GM23338 (cell line): ENCODE measurements around the gene PARP14. TPM values are rescaled to one million over a fixed set of nuclear protein-coding genes. Genes with fewer than 3 reads are reported as not detected.

ENCODE experiments used
- ATAC-seq: fragments of 200-7000 bp; cut with Tn5 transposase; 3 replicates; pipeline ENCODE4 v1.9.1; 2020
- DNase-seq: peaks from one replicate; pipeline ENCODE4 v3.0.0-alpha.2; 2015; ENCODE audit warnings: low spot score
- H2AFZ ChIP-seq: fragments of 200-600 bp; sonication (generic); 2 replicates; pipeline ENCODE4 v1.8.0; 2016; ENCODE audit warnings: antibody characterized with exemption, mild to moderate bottlenecking, moderate library complexity
- H3F3A ChIP-seq: fragments of 200-600 bp; sonication (generic); replicated peaks from 2 replicates; pipeline ENCODE4 v1.8.0; 2017; ENCODE audit warnings: antibody characterized with exemption, mixed run types, low read depth
- H3K27ac ChIP-seq: fragments of 200-600 bp; sonication (generic); 2 replicates; pipeline ENCODE4 v1.6.1; 2016; ENCODE audit warnings: low read depth
- H3K27me3 ChIP-seq: fragments of 200-600 bp; sonication (generic); 2 replicates; pipeline ENCODE4 v1.8.0; 2016; ENCODE audit warnings: mild to moderate bottlenecking, mixed run types, moderate library complexity; ENCODE audit not compliant: insufficient read depth
- H3K36me3 ChIP-seq: fragments of 200-600 bp; sonication (generic); 2 replicates; pipeline ENCODE4 v1.8.0; 2016; ENCODE audit warnings: mild to moderate bottlenecking; ENCODE audit not compliant: insufficient read depth
- H3K4me1 ChIP-seq: fragments of 200-600 bp; sonication (generic); 2 replicates; pipeline ENCODE4 v1.8.0; 2016; ENCODE audit warnings: mild to moderate bottlenecking, moderate library complexity; ENCODE audit not compliant: insufficient read depth
- H3K4me2 ChIP-seq: fragments of 200-600 bp; sonication (generic); 2 replicates; pipeline ENCODE4 v1.7.1; 2017; ENCODE audit warnings: mixed run types
- H3K4me3 ChIP-seq: fragments of 200-600 bp; sonication (generic); 2 replicates; pipeline ENCODE4 v1.6.1; 2016; ENCODE audit warnings: mixed run types
- H3K79me2 ChIP-seq: fragments of 200-600 bp; sonication (generic); replicated peaks from 2 replicates; pipeline ENCODE4 v1.8.0; 2017; ENCODE audit warnings: mild to moderate bottlenecking; ENCODE audit not compliant: insufficient read depth
- H3K9me2 ChIP-seq: fragments of 200-600 bp; sonication (generic); 2 replicates; pipeline ENCODE4 v1.8.0; 2017; ENCODE audit not compliant: insufficient read depth
- H4K20me1 ChIP-seq: fragments of 200-600 bp; sonication (generic); replicated peaks from 2 replicates; pipeline ENCODE4 v1.8.0; 2017; ENCODE audit warnings: mild to moderate bottlenecking; ENCODE audit not compliant: insufficient read depth
- H3K27ac Mint-ChIP-seq: 2 replicates; pipeline ENCODE4 v1.8.0; 2020; ENCODE audit warnings: inconsistent platforms, mild to moderate bottlenecking, moderate library complexity, mixed read lengths
- H3K27me3 Mint-ChIP-seq: 3 replicates; pipeline ENCODE4 v1.8.0; 2022; ENCODE audit warnings: low read depth, mild to moderate bottlenecking, moderate library complexity, mixed read lengths, inconsistent platforms; ENCODE audit not compliant: insufficient read depth, poor library complexity
- H3K36me3 Mint-ChIP-seq: 3 replicates; pipeline ENCODE4 v1.8.0; 2021; ENCODE audit warnings: low read depth, mild to moderate bottlenecking, inconsistent platforms, moderate library complexity, mixed read lengths
- H3K4me1 Mint-ChIP-seq: 3 replicates; pipeline ENCODE4 v1.8.0; 2020; ENCODE audit warnings: mild to moderate bottlenecking, inconsistent platforms, mixed read lengths
- H3K4me3 Mint-ChIP-seq: 3 replicates; pipeline ENCODE4 v1.8.0; 2021; ENCODE audit warnings: moderate library complexity, mild to moderate bottlenecking, inconsistent platforms, mixed read lengths
- H3K9me3 Mint-ChIP-seq: 3 replicates; pipeline ENCODE4 v1.8.0; 2020; ENCODE audit warnings: moderate library complexity, mild to moderate bottlenecking, inconsistent platforms, mixed read lengths
- CREB1 ChIP-seq: fragments of 250-450 bp; sonication (Bioruptor Pico); IDR thresholded peaks from 2 replicates; pipeline ENCODE4 v1.5.0; 2020; ENCODE audit warnings: low read depth, mild to moderate bottlenecking, moderate library complexity
- CTCF ChIP-seq, 2 experiments: fragments of 200-600 bp in 1 of 2; sonication (generic) in 1 of 2; conservative IDR thresholded peaks; 2 replicates each; pipeline versions ENCODE4 v1.5.1 to v1.6.1; 2016 to 2017; ENCODE audit warnings: antibody characterized with exemption in 2 of 2, low read depth in 2 of 2, mild to moderate bottlenecking in 2 of 2, moderate library complexity in 1 of 2
- ETS1 ChIP-seq: IDR thresholded peaks from 2 replicates; pipeline ENCODE4 v1.6.1; 2016; ENCODE audit warnings: antibody characterized with exemption
- EZH2 ChIP-seq: fragments of 200-600 bp; sonication (generic); IDR thresholded peaks from one replicate; pipeline ENCODE4 v1.8.0; 2017; ENCODE audit warnings: antibody characterized with exemption, mild to moderate bottlenecking, low read depth; ENCODE audit not compliant: unreplicated experiment
- EZH2phosphoT487 ChIP-seq: fragments of 200-600 bp; sonication (generic); IDR thresholded peaks from one replicate; pipeline ENCODE4 v1.8.1; 2018; ENCODE audit warnings: antibody characterized with exemption; ENCODE audit not compliant: unreplicated experiment
- JUNB ChIP-seq: IDR thresholded peaks from one replicate; pipeline ENCODE4 v1.6.1; 2016; ENCODE audit warnings: antibody characterized with exemption; ENCODE audit not compliant: unreplicated experiment
- NANOG ChIP-seq: IDR thresholded peaks from 2 replicates; pipeline ENCODE4 v1.6.1; 2016; ENCODE audit warnings: antibody characterized with exemption, borderline replicate concordance
- POLR2AphosphoS5 ChIP-seq: IDR thresholded peaks from 2 replicates; pipeline ENCODE4 v1.6.1; 2016; ENCODE audit warnings: antibody characterized with exemption, low read depth
- REST ChIP-seq: IDR thresholded peaks from one replicate; pipeline ENCODE4 v1.6.1; 2018; ENCODE audit warnings: antibody characterized with exemption; ENCODE audit not compliant: unreplicated experiment
- STAT1 ChIP-seq: IDR thresholded peaks from one replicate; pipeline ENCODE4 v1.6.1; 2016; ENCODE audit warnings: antibody characterized with exemption; ENCODE audit not compliant: unreplicated experiment
- ZNF114 ChIP-seq: fragments of 250-450 bp; sonication (Bioruptor Pico); IDR thresholded peaks from 2 replicates; pipeline ENCODE4 v1.5.0; 2020; ENCODE audit warnings: mild to moderate bottlenecking, moderate library complexity
- ZNF331 ChIP-seq: fragments of 250-450 bp; sonication (Bioruptor Pico); IDR thresholded peaks from 2 replicates; pipeline ENCODE4 v1.5.0; 2020; ENCODE audit warnings: low read depth, mild to moderate bottlenecking, moderate library complexity
- polyA plus RNA-seq: library from polyadenylated mRNA; unstranded; fragments of >200 nt; fragmentation: Nextera tagmentation; extraction: Ambion mirVana; gene quantifications from 2 replicates; pipeline ENCODE4 v1.2.1, GENCODE V29; 2016
- total RNA-seq: library from RNA; depleted of rRNA; stranded (reverse); fragments of >200 nt; shearing (Covaris generic); gene quantifications from 2 replicates; pipeline ENCODE4 v1.2.3, GENCODE V29; 2014
- TF ChIP-seq, protein P1 (sequence below): fragments of 250-450 bp; sonication (Bioruptor Pico); IDR thresholded peaks from 2 replicates; pipeline ENCODE4 v1.5.0; 2020; ENCODE audit warnings: mild to moderate bottlenecking, moderate library complexity

The PARP14 gene
- total and polyA plus RNA-seq, 2 experiments from 2014 or later = 7.8 to 26.0 TPM

- Mint-ChIP-seq H3K27me3 (peaks cover 6% of the 10 kb centered on the region), H3K9me3 (no peaks in the 10 kb centered on the region), H3K4me3 (no peak overlapping the region), H3K36me3 (no peaks in the 10 kb centered on the region), H3K4me1 (peaks cover 5% of the 10 kb centered on the region; the same call in 1 of the 3 replicates), H3K27ac (no peak overlapping the region)
- H4K20me1 ChIP-seq = no peaks in the 10 kb centered on the region
- H3K27me3 ChIP-seq = no peaks in the 10 kb centered on the region
- TF ChIP-seq EZH2 = no peak
- no peak for TF ChIP-seq NANOG
- no peak for TF ChIP-seq POLR2AphosphoS5
- no peak for TF ChIP-seq JUNB
- TF ChIP-seq REST = no peak
- TF ChIP-seq ZNF331 = no peak
- no peak for TF ChIP-seq EZH2phosphoT487
- no peak for TF ChIP-seq STAT1
- TF ChIP-seq, protein P1, sequence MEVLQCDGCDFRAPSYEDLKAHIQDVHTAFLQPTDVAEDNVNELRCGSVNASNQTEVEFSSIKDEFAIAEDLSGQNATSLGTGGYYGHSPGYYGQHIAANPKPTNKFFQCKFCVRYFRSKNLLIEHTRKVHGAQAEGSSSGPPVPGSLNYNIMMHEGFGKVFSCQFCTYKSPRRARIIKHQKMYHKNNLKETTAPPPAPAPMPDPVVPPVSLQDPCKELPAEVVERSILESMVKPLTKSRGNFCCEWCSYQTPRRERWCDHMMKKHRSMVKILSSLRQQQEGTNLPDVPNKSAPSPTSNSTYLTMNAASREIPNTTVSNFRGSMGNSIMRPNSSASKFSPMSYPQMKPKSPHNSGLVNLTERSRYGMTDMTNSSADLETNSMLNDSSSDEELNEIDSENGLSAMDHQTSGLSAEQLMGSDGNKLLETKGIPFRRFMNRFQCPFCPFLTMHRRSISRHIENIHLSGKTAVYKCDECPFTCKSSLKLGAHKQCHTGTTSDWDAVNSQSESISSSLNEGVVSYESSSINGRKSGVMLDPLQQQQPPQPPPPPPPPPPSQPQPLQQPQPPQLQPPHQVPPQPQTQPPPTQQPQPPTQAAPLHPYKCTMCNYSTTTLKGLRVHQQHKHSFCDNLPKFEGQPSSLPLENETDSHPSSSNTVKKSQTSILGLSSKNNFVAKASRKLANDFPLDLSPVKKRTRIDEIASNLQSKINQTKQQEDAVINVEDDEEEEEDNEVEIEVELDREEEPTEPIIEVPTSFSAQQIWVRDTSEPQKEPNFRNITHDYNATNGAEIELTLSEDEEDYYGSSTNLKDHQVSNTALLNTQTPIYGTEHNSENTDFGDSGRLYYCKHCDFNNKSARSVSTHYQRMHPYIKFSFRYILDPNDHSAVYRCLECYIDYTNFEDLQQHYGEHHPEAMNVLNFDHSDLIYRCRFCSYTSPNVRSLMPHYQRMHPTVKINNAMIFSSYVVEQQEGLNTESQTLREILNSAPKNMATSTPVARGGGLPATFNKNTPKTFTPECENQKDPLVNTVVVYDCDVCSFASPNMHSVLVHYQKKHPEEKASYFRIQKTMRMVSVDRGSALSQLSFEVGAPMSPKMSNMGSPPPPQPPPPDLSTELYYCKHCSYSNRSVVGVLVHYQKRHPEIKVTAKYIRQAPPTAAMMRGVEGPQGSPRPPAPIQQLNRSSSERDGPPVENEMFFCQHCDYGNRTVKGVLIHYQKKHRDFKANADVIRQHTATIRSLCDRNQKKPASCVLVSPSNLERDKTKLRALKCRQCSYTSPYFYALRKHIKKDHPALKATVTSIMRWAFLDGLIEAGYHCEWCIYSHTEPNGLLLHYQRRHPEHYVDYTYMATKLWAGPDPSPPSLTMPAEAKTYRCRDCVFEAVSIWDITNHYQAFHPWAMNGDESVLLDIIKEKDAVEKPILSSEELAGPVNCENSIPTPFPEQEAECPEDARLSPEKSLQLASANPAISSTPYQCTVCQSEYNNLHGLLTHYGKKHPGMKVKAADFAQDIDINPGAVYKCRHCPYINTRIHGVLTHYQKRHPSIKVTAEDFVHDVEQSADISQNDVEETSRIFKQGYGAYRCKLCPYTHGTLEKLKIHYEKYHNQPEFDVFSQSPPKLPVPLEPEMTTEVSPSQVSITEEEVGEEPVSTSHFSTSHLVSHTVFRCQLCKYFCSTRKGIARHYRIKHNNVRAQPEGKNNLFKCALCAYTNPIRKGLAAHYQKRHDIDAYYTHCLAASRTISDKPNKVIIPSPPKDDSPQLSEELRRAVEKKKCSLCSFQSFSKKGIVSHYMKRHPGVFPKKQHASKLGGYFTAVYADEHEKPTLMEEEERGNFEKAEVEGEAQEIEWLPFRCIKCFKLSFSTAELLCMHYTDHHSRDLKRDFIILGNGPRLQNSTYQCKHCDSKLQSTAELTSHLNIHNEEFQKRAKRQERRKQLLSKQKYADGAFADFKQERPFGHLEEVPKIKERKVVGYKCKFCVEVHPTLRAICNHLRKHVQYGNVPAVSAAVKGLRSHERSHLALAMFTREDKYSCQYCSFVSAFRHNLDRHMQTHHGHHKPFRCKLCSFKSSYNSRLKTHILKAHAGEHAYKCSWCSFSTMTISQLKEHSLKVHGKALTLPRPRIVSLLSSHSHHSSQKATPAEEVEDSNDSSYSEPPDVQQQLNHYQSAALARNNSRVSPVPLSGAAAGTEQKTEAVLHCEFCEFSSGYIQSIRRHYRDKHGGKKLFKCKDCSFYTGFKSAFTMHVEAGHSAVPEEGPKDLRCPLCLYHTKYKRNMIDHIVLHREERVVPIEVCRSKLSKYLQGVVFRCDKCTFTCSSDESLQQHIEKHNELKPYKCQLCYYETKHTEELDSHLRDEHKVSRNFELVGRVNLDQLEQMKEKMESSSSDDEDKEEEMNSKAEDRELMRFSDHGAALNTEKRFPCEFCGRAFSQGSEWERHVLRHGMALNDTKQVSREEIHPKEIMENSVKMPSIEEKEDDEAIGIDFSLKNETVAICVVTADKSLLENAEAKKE (CRISPR knock-in tag) = no peak
- TF ChIP-seq CREB1 (CRISPR knock-in tag) = no peak
- TF ChIP-seq ETS1 = no peak
- no peak for TF ChIP-seq CTCF (conservative IDR thresholded peaks at IDR 0.05; ENCODE audit: low read depth in 2 of 2)
- TF ChIP-seq ZNF114 (CRISPR knock-in tag) = no peak
- H3K4me2 ChIP-seq = no peak overlapping the region
- no peaks in the 10 kb centered on the region for H3K9me2 ChIP-seq
- no peak for ATAC-seq
- no peak overlapping the region for H3K27ac ChIP-seq
- H3K4me1 ChIP-seq = peaks cover 11% of the 10 kb centered on the region; the same call in 1 of the 2 replicates
- H3K36me3 ChIP-seq = no peaks in the 10 kb centered on the region
- no peaks in the 10 kb centered on the region for H3K79me2 ChIP-seq
- no peaks in the 10 kb centered on the region for H3F3A ChIP-seq
- no peak overlapping the region; the same call in 1 of the 2 replicates for H2AFZ ChIP-seq
- DNase-seq = no peak
- H3K4me3 ChIP-seq = no peak overlapping the region
These were observed 19.0 kb upstream of the PARP14 start for GRCh38 chr3:122661633-122662032.
